Ishikawa (cell line): Measurements from ENCODE around the gene ST3GAL5.

Experiments
- CEBPB ChIP-seq: IDR thresholded peaks from 2 replicates; pipeline ENCODE4 v1.6.1; 2012
- CREB1 ChIP-seq: IDR thresholded peaks from 2 replicates; pipeline ENCODE4 v1.6.1; 2012; ENCODE audit warnings: low read depth
- EGR1 ChIP-seq: IDR thresholded peaks from 2 replicates; pipeline ENCODE4 v1.6.1; 2012
- EP300 ChIP-seq: IDR thresholded peaks from 2 replicates; pipeline ENCODE4 v1.6.1; 2012; ENCODE audit warnings: borderline replicate concordance
- FOXM1 ChIP-seq: IDR thresholded peaks from 2 replicates; pipeline ENCODE4 v1.6.1; 2012; ENCODE audit warnings: low read depth, borderline replicate concordance
- NFIC ChIP-seq: IDR thresholded peaks from 2 replicates; pipeline ENCODE4 v1.6.1; 2012
- RAD21 ChIP-seq: IDR thresholded peaks from 2 replicates; pipeline ENCODE4 v1.6.1; 2012; ENCODE audit warnings: low read depth
- TAF1 ChIP-seq: IDR thresholded peaks from 2 replicates; pipeline ENCODE4 v1.6.1; 2012; ENCODE audit warnings: low read depth, mild to moderate bottlenecking
- TCF12 ChIP-seq: IDR thresholded peaks from 2 replicates; pipeline ENCODE4 v1.6.1; 2012; ENCODE audit warnings: low read depth
- TEAD4 ChIP-seq: IDR thresholded peaks from 2 replicates; pipeline ENCODE4 v1.6.1; 2012
- YY1 ChIP-seq: IDR thresholded peaks from 2 replicates; pipeline ENCODE4 v1.6.1; 2012; ENCODE audit warnings: low read depth
- ZBTB7A ChIP-seq: IDR thresholded peaks from 2 replicates; pipeline ENCODE4 v1.6.1; 2012; ENCODE audit warnings: low read depth
- TF ChIP-seq, protein P1 (sequence below): IDR thresholded peaks from 2 replicates; pipeline ENCODE4 v1.6.1; 2012
- TF ChIP-seq, protein P2 (sequence below): IDR thresholded peaks from 2 replicates; pipeline ENCODE4 v1.6.1; 2012; ENCODE audit warnings: low read depth, mild to moderate bottlenecking
- TF ChIP-seq, protein P3 (sequence below): IDR thresholded peaks from 2 replicates; pipeline ENCODE4 v1.6.1; 2012

Gene ST3GAL5

DNA sequence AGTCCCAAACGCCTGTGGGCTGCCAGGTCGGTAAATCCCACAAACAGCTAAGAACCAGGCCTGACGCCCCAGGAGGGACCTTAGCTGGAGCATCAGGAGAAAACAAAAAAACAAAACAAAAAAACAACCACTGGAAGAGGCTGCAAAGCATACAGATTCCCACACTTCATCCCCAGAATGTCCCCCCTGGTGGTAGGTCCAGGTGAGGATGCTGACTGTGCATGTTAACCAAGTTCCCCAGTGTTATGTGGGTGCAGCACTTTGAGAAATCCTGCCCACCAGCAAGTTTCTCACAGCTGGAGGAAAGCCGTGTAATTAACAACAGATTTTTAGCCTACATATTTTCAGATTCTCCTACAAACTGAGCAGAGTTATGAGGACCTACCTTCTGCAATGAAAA, 15.1 kb downstream of the ST3GAL5 start:
- TF ChIP-seq NFIC (no peak), FOXM1 (no peak), EP300 (no peak)
- TF ChIP-seq, protein P1, sequence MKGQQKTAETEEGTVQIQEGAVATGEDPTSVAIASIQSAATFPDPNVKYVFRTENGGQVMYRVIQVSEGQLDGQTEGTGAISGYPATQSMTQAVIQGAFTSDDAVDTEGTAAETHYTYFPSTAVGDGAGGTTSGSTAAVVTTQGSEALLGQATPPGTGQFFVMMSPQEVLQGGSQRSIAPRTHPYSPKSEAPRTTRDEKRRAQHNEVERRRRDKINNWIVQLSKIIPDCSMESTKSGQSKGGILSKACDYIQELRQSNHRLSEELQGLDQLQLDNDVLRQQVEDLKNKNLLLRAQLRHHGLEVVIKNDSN: no peak
- TF ChIP-seq, protein P2, sequence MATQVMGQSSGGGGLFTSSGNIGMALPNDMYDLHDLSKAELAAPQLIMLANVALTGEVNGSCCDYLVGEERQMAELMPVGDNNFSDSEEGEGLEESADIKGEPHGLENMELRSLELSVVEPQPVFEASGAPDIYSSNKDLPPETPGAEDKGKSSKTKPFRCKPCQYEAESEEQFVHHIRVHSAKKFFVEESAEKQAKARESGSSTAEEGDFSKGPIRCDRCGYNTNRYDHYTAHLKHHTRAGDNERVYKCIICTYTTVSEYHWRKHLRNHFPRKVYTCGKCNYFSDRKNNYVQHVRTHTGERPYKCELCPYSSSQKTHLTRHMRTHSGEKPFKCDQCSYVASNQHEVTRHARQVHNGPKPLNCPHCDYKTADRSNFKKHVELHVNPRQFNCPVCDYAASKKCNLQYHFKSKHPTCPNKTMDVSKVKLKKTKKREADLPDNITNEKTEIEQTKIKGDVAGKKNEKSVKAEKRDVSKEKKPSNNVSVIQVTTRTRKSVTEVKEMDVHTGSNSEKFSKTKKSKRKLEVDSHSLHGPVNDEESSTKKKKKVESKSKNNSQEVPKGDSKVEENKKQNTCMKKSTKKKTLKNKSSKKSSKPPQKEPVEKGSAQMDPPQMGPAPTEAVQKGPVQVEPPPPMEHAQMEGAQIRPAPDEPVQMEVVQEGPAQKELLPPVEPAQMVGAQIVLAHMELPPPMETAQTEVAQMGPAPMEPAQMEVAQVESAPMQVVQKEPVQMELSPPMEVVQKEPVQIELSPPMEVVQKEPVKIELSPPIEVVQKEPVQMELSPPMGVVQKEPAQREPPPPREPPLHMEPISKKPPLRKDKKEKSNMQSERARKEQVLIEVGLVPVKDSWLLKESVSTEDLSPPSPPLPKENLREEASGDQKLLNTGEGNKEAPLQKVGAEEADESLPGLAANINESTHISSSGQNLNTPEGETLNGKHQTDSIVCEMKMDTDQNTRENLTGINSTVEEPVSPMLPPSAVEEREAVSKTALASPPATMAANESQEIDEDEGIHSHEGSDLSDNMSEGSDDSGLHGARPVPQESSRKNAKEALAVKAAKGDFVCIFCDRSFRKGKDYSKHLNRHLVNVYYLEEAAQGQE: no peak

DNA sequence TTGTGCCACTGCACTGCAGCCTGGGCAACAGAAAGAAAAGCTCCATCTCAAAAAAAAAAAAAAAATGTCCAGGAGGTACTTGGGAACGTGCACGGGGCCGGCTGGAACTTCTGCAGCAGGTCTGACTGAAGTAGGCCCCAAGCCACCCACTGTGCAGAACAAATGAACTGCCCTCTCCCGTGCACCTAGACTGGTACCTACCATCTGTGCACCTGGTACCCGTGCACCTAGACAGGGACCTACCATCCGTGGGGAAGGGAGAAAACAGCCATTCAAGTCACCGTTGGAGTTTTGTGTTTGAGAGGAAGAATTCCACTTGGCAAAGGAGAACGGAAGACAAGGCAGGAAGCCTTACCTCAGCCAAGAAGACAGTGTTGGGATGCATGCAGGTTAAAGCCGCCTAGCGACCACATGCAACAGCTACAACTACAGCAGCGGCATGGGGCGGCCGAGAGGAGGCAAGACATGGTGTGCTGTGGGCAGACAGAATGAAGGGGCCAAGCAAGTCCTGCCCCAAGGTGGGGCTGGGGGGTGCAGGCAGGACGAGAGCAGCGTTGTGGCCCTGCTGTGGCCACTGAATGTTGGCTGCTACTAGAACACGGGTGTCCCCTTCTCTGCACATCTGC, 16.1 kb downstream of the ST3GAL5 start:
- no peak for TF ChIP-seq NFIC
- TF ChIP-seq EGR1: no peak
- TF ChIP-seq TCF12: no peak
- TF ChIP-seq, protein P1: no peak
- TF ChIP-seq CREB1: no peak
- TF ChIP-seq CEBPB: no peak
- no peak for TF ChIP-seq RAD21
- TF ChIP-seq YY1: no peak
- TF ChIP-seq TAF1: no peak
- TF ChIP-seq, protein P2: no peak

DNA sequence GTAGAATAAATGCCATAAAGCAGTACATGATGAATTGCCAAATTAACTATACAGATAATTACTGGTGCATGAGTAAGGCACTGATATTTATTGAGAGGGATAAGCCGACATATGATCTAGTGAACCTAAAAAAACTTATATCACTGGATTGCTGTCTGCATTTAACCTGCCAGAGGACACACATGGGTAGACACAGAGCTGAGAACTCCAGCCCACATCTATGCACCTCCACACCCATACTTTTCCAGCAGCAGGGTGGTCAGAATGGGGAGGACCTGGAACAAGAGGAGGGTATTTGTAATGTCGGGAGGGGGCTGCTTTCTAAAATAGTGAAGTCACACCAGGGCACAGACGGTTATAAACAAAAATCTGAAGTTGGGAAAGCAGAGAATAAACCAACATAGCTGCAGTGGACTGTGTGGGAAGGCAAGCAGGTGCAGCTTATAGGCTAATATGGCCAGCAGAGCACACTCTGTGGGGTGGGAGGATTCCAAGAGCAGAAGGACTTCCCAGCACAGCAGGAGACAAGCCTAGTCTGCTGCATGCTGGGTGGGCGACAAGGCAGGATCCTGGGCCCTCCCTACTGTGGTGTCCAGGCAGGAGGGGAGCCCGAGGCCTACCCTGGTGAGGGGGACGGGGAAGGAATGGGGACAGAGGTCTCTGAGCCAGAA, 17.2 kb downstream of the ST3GAL5 start:
- TF ChIP-seq NFIC: no peak
- TF ChIP-seq ZBTB7A: no peak
- TF ChIP-seq, protein P1: no peak
- TF ChIP-seq RAD21: no peak
- TF ChIP-seq TAF1: no peak
- TF ChIP-seq, protein P3, sequence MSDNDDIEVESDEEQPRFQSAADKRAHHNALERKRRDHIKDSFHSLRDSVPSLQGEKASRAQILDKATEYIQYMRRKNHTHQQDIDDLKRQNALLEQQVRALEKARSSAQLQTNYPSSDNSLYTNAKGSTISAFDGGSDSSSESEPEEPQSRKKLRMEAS: no peak
- no peak for TF ChIP-seq TCF12
- TF ChIP-seq CEBPB: no peak
- no peak for TF ChIP-seq EGR1
- TF ChIP-seq EP300: no peak
- no peak for TF ChIP-seq FOXM1
- TF ChIP-seq, protein P2: no peak
- no peak for TF ChIP-seq TEAD4
- no peak for TF ChIP-seq YY1

DNA sequence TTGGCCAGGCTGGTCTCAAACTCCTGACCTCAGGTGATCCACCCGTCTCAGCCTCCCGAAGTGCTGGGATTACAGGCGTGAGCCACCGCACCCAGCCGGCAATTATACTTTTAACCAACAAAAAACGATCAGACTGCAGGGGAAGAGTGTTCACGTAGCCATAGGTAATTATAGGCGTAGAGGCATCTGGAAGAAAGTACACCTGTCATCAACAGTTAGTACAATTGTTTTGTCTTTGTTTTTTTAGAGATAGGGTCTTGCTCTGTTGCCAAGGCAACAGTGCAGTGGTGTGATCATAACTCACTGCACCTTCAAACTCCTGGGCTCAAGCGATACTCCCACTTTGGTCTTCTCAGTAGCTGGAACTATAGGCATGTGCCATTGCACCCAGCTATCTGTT, 20.0 kb downstream of the ST3GAL5 start:
- TF ChIP-seq NFIC (no peak), ZBTB7A (no peak), TEAD4 (no peak), TCF12 (no peak), EGR1 (no peak), CEBPB (no peak), YY1 (no peak), EP300 (no peak), RAD21 (no peak), TAF1 (no peak), FOXM1 (no peak), CREB1 (no peak)
- TF ChIP-seq, protein P1: no peak
- TF ChIP-seq, protein P3: no peak
- TF ChIP-seq, protein P2: no peak
